GM12878 (cell line): Measurements from ENCODE around the gene LMAN1L. TPM values are rescaled to one million over a fixed set of nuclear protein-coding genes. Genes with fewer than 3 reads are reported as not detected.

Source experiments
- BMI1 ChIP-seq: fragments of 450-650 bp; IDR thresholded peaks from 2 replicates; pipeline ENCODE4 v1.6.1; 2016; ENCODE audit warnings: mild to moderate bottlenecking, moderate library complexity, borderline replicate concordance
- CBFB ChIP-seq: IDR thresholded peaks from 2 replicates; pipeline ENCODE4 v1.6.1; 2016; ENCODE audit warnings: antibody characterized with exemption, low read depth
- CBX5 ChIP-seq: sonication (generic); IDR thresholded peaks from 2 replicates; pipeline ENCODE4 v1.6.1; 2016; ENCODE audit warnings: low read depth, moderate library complexity, mild to moderate bottlenecking, inconsistent platforms
- CEBPB ChIP-seq, 2 experiments: fragments of 150-350 bp in 1 of 2; IDR thresholded peaks; 2 replicates each; pipeline ENCODE4 v1.6.1; 2012 to 2014; ENCODE audit warnings: low read depth in 2 of 2, low read length in 2 of 2, borderline replicate concordance in 1 of 2, inconsistent platforms in 1 of 2
- CEBPZ ChIP-seq: fragments of 150-350 bp; IDR thresholded peaks from 2 replicates; pipeline ENCODE4 v1.6.1; 2016; ENCODE audit warnings: low read depth, low read length
- E4F1 ChIP-seq: fragments of 450-650 bp; IDR thresholded peaks from 2 replicates; pipeline ENCODE4 v1.6.1; 2018; ENCODE audit warnings: borderline replicate concordance, mild to moderate bottlenecking; ENCODE audit not compliant: partially characterized antibody
- FOXM1 ChIP-seq: IDR thresholded peaks from 2 replicates; pipeline ENCODE4 v1.6.1; 2012; ENCODE audit warnings: low read depth, mild to moderate bottlenecking, inconsistent platforms, low read length, moderate library complexity
- GATAD2B ChIP-seq: fragments of 450-650 bp; conservative IDR thresholded peaks from 2 replicates; pipeline ENCODE4 v1.6.1; 2017; ENCODE audit warnings: low read depth, mild to moderate bottlenecking, moderate library complexity
- JUND ChIP-seq: IDR thresholded peaks from 2 replicates; pipeline ENCODE4 v1.6.1; 2012; ENCODE audit warnings: low read depth, mild to moderate bottlenecking, low read length, improper control_type of control experiment, moderate library complexity
- MXI1 ChIP-seq: fragments of 150-350 bp; IDR thresholded peaks from 2 replicates; pipeline ENCODE4 v1.6.1; 2011; ENCODE audit warnings: low read depth, mild to moderate bottlenecking, inconsistent platforms, low read length, improper control_type of control experiment
- MYB ChIP-seq: fragments of 150-350 bp; IDR thresholded peaks from 2 replicates; pipeline ENCODE4 v1.6.1; 2014; ENCODE audit warnings: mild to moderate bottlenecking, low read depth, low read length, borderline replicate concordance
- RBBP5 ChIP-seq: fragments of 200-600 bp; sonication (generic); conservative IDR thresholded peaks from 2 replicates; pipeline ENCODE4 v1.6.1; 2016
- SREBF2 ChIP-seq: IDR thresholded peaks from 2 replicates; pipeline ENCODE4 v1.6.1; 2012; ENCODE audit warnings: mild to moderate bottlenecking, low read length
- STAT1 ChIP-seq: fragments of 450-650 bp; conservative IDR thresholded peaks from 2 replicates; pipeline ENCODE4 v1.6.1; 2014; ENCODE audit warnings: antibody characterized with exemption, mild to moderate bottlenecking
- ZNF24 ChIP-seq: fragments of 450-650 bp; IDR thresholded peaks from 2 replicates; pipeline ENCODE4 v1.6.1; 2017; ENCODE audit warnings: antibody characterized with exemption, mild to moderate bottlenecking
- ZNF687 ChIP-seq: fragments of 450-650 bp; IDR thresholded peaks from 2 replicates; pipeline ENCODE4 v1.6.1; 2017; ENCODE audit warnings: mild to moderate bottlenecking, moderate library complexity
- polyA plus RNA-seq, 11 experiments: library from polyadenylated mRNA; depleted of rRNA in 4 of 11; unstranded in 6 of 11; stranded (reverse) in 5 of 11; fragments of >200 nt; fragmentation: Nextera tagmentation in 4 of 11; fragmentation: Illumina TruSeq in 1 of 11; extraction: Ambion mirVana in 4 of 11; extraction: Trizol in 1 of 11; gene quantifications; 1 replicate in 1 of 11; 2 replicates in 10 of 11; pipeline versions ENCODE4 v1.2.1 to v1.2.3, GENCODE V29; 2011 to 2016; ENCODE audit warnings: inconsistent platforms in 2 of 11, missing spikeins in 2 of 11, low read depth in 1 of 11
- total RNA-seq, 4 experiments: library from RNA; depleted of rRNA in 3 of 4; stranded (reverse); fragments of >200 nt in 3 of 4; fragmentation: Illumina TruSeq in 1 of 4; extraction: Trizol in 1 of 4; gene quantifications; 2 replicates each; pipeline versions ENCODE4 v1.2.1 to v1.2.3, GENCODE V29; 2013 to 2021
- TF ChIP-seq, protein P1 (sequence below): IDR thresholded peaks from 2 replicates; pipeline ENCODE4 v1.6.1; 2012; ENCODE audit warnings: low read depth, low read length, improper control_type of control experiment

LMAN1L gene
- total and polyA plus RNA-seq, 10 of the 15 experiments (the other 5 are each of a cell fraction or from before 2014, with no cell fraction given), result not detected

GRCh38 chr15:74842581-74843444 lies 30.2 kb downstream of the LMAN1L start, which contains the start of gene ULK3 (continued):
- TF ChIP-seq CEBPZ (no peak), CBX5 (no peak), CBFB (no peak), MYB (no peak), SREBF2 (no peak), STAT1 (peak; percentile 76; the same call in 1 of the 2 replicates), FOXM1 (no peak), GATAD2B (peak; percentile 98), ZNF687 (peak; percentile 90), MXI1 (peak; percentile 93), JUND (no peak), BMI1 (no peak), E4F1 (no peak), CEBPB (IDR thresholded peaks at IDR 0.05; ENCODE audit: borderline replicate concordance in 1 of 2, low read depth in 2 of 2, low read length in 2 of 2) (no peak), ZNF24 (peak; percentile 67), RBBP5 (no peak)
- TF ChIP-seq, protein P1, sequence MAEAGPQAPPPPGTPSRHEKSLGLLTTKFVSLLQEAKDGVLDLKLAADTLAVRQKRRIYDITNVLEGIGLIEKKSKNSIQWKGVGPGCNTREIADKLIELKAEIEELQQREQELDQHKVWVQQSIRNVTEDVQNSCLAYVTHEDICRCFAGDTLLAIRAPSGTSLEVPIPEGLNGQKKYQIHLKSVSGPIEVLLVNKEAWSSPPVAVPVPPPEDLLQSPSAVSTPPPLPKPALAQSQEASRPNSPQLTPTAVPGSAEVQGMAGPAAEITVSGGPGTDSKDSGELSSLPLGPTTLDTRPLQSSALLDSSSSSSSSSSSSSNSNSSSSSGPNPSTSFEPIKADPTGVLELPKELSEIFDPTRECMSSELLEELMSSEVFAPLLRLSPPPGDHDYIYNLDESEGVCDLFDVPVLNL, result no peak
